ENCODE measurements around the gene HMGCLL1. TPM values are rescaled to one million over a fixed set of nuclear protein-coding genes. Genes with fewer than 3 reads are reported as not detected.

Gene HMGCLL1
- total and polyA plus RNA-seq, 3 donors from 2014 or later: 2.2 to 9.2 (median 7.2) TPM

DNA sequence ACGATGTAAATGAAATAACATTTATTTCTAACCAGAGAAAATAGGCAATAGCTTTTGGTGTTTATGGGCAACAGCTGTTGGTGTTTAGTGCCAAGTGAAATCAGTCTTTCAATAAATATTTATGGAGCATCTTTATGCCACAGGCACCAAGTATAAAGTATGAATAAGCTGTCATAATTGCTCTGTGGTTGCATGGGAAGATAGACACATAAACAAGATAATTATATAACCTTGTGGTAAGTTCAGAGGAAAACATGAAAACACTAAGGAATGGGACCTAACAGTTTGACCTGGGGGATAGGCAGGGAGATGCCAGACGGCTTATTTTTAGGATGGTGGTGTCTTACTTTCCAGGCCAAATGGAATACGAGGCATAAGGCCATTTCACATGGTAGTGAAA is 140.8 kb downstream of the HMGCLL1 start:
- TF ChIP-seq CTCF (IDR thresholded peaks at IDR 0.05) (no peak), POLR2A (IDR thresholded peaks at IDR 0.05) (no peak)
- H3K4me1 ChIP-seq: no peaks in the 10 kb centered on the region
- WGBS, 2 donors: 89 to 92% methylated on average over 3 of the region's 3 CpGs
- no peaks in the 10 kb centered on the region for H3K27me3 ChIP-seq
- H3K27ac ChIP-seq: no peak overlapping the region
- H3K9me3 ChIP-seq: no peaks in the 10 kb centered on the region
- intact Hi-C loops (cut with DNase I; ENCODE audit: low total_unique reads): no loop called here
- H3K4me3 ChIP-seq: no peak overlapping the region
- DNase-seq: no peak
- H3K36me3 ChIP-seq (ENCODE audit: low read depth, missing control alignments): no peaks in the 10 kb centered on the region

- Histone ChIP-seq H3K36me3 (ENCODE audit: low read depth, missing control alignments) (no peaks in the 10 kb centered on the region), H3K4me3 (no peak overlapping the region), H3K9me3 (no peaks in the 10 kb centered on the region), H3K27me3 (no peaks in the 10 kb centered on the region), H3K27ac (no peak overlapping the region), H3K4me1 (no peaks in the 10 kb centered on the region)
- 84 to 87% methylated on average over 4 of the region's 4 CpGs for WGBS, 2 donors
- DNase-seq: no peak
- TF ChIP-seq POLR2A (IDR thresholded peaks at IDR 0.05): no peak
- TF ChIP-seq CTCF (IDR thresholded peaks at IDR 0.05): no peak
- intact Hi-C loops (cut with DNase I; ENCODE audit: low total_unique reads): no loop called here
Measured at GRCh38 chr6:55437141-55437540, 141.9 kb downstream of the HMGCLL1 start.

GRCh38 chr6:55433446-55434130 is 145.4 kb downstream of the HMGCLL1 start:
- H3K36me3 ChIP-seq (ENCODE audit: low read depth, missing control alignments): no peaks in the 10 kb centered on the region
- WGBS, 2 donors: 75 to 83% methylated on average over 2 of the region's 2 CpGs
- H3K27ac ChIP-seq: no peak overlapping the region
- no peaks in the 10 kb centered on the region for H3K27me3 ChIP-seq
- intact Hi-C loops (cut with DNase I; ENCODE audit: low total_unique reads): no loop called here
- no peak overlapping the region for H3K4me3 ChIP-seq
- no peak for TF ChIP-seq POLR2A (IDR thresholded peaks at IDR 0.05)
- no peak for TF ChIP-seq CTCF (IDR thresholded peaks at IDR 0.05)
- no peaks in the 10 kb centered on the region for H3K9me3 ChIP-seq
- no peak for DNase-seq
- H3K4me1 ChIP-seq: no peaks in the 10 kb centered on the region

GRCh38 chr6:55423933-55424332 is 155.1 kb downstream of the HMGCLL1 start:
- 63 to 80% methylated on average over 2 of the region's 2 CpGs for WGBS, 2 donors
- TF ChIP-seq CTCF (IDR thresholded peaks at IDR 0.05): no peak

DNA sequence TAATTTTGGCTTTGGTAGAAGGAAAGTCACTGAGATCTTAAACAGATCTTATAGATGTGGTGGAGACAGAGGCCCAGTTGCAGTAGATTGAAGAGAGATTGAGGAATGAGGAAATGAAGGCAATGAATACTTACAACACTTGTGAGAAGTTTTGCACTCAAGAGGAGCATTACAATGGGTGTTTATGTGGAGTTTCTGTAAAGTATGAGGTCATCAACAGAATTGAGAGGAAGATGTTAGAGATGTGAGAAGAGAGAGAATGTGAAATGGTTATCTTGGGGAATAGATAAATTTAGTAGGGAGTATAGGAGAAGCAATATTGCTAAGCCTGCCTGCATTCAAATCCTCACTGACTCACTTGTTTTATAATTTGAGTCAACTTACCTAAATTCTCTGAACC is 168.3 kb downstream of the HMGCLL1 start:
- Histone ChIP-seq H3K27ac (no peak overlapping the region), H3K4me1 (no peaks in the 10 kb centered on the region), H3K9me3 (no peaks in the 10 kb centered on the region), H3K4me3 (no peak overlapping the region), H3K27me3 (no peaks in the 10 kb centered on the region), H3K36me3 (ENCODE audit: low read depth, missing control alignments) (no peaks in the 10 kb centered on the region)
- TF ChIP-seq POLR2A (IDR thresholded peaks at IDR 0.05) (no peak), CTCF (IDR thresholded peaks at IDR 0.05) (no peak)
- intact Hi-C loops (cut with DNase I; ENCODE audit: low total_unique reads): no loop called here
- DNase-seq: no peak

More at GRCh38 chr6:55423933-55424332, 155.1 kb downstream of the HMGCLL1 start:
- H3K36me3 ChIP-seq (ENCODE audit: low read depth, missing control alignments): no peaks in the 10 kb centered on the region
- no peaks in the 10 kb centered on the region for H3K9me3 ChIP-seq
- DNase-seq: no peak
- no peak overlapping the region for H3K4me3 ChIP-seq
- no peaks in the 10 kb centered on the region for H3K4me1 ChIP-seq
- H3K27me3 ChIP-seq: no peaks in the 10 kb centered on the region
- H3K27ac ChIP-seq: no peak overlapping the region
- intact Hi-C loops (cut with DNase I; ENCODE audit: low total_unique reads): no loop called here
